Measurements from ENCODE around the gene CFAP52.
"Not testable (repeated sequence)": the region's sequence is repeated elsewhere in the genome, so short reads cannot be mapped to it uniquely, and the experiment has no call there.

Gene CFAP52, protein sequence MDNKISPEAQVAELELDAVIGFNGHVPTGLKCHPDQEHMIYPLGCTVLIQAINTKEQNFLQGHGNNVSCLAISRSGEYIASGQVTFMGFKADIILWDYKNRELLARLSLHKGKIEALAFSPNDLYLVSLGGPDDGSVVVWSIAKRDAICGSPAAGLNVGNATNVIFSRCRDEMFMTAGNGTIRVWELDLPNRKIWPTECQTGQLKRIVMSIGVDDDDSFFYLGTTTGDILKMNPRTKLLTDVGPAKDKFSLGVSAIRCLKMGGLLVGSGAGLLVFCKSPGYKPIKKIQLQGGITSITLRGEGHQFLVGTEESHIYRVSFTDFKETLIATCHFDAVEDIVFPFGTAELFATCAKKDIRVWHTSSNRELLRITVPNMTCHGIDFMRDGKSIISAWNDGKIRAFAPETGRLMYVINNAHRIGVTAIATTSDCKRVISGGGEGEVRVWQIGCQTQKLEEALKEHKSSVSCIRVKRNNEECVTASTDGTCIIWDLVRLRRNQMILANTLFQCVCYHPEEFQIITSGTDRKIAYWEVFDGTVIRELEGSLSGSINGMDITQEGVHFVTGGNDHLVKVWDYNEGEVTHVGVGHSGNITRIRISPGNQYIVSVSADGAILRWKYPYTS

DNA sequence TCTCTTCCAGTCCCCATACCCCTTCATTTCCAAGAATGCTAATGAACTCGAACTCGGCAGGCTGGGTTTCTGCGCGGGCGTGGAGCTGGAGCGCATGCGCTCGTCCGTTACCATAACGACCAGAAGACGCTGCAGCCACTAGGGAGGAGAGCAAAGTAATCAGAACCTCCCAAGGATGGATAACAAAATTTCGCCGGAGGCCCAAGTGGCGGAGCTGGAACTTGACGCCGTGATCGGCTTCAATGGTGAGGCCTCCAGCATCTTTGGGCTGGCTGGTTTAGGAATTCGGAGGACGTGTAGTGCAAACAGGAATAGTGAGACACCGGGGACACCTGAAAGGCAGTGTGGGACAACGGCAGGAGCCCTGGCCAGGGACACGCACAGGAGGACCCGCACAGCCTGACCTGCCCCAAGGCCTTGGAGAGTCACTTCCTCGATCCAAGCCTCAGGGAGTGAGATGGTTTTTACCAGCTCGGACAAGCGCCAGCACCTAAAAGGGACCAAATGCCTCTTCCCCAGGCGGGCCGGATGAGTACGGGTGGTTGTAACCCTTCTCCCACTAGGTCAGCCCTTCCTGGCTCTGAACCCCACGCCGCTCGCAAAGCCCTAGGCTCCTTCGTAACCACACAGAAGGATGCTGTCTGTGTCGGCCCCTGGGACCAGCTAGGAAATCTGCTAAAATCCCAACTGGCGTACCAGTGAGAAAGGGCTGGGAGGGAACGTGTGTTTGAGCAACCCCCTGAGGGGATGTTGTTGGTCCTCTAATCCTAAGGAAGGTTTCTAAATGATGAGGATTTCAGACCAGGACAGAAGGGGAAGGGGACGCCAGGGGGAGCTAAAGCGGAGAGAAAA, at the start of gene CFAP52:
TSS of gene CFAP52 (plus strand) at position 122 of the 852 bp plus-strand sequence. CDS start at position 176, 54 bp downstream.
- peak; percentile 56 for DNase-seq (ENCODE audit: low read depth, low spot score)

DNA sequence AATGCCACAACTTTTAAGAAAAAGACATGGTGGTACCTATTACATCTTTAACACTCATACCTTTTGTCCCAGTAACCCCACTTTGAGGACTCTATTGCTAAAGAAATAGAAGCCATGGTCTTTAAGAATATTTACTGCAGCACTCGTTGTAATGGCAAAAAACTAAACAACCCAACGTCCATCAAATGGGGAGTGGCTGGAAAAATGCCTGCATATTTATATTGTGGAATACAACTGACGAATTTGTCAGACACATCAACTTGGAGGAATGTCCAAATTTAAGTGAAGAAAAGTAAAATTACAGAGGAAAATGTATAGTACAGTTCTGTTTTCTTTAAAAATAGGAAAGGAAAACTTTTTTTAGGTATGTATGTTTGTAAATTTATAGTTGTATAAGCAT, 48.7 kb upstream of the CFAP52 start:
- no peak for DNase-seq (ENCODE audit: low read depth, low spot score)

DNA sequence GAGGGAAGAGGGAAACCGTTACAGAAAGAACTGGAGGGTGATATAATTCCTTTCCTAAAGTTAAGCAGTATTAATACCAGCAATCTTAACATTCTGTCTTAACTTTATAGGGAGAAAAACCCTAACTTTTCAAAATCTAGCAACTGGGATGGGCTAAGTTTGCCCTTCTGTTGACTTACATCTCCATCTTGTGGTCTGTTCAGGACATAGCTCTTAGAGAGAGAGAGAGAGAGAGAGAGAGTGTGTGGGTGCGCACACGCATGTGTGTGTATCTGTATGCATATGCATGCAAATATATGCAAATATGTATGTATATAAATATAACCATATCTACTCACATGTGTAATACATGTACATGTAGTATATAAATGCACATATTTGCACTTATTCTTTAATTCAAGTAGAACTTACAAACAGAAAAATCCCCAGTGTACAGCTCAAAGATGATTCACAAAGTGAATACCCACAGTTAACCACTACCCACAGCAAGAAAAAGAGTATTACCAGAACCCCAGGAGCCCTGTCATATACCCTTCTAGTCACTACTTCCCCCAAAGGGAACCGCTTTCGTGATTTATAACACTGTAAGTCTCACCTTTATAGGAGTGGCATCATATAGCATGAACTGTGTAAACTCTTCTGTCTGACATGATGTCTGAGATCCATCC, 47.3 kb upstream of the CFAP52 start:
- peak; percentile 18 for DNase-seq (ENCODE audit: low read depth, low spot score)

DNA sequence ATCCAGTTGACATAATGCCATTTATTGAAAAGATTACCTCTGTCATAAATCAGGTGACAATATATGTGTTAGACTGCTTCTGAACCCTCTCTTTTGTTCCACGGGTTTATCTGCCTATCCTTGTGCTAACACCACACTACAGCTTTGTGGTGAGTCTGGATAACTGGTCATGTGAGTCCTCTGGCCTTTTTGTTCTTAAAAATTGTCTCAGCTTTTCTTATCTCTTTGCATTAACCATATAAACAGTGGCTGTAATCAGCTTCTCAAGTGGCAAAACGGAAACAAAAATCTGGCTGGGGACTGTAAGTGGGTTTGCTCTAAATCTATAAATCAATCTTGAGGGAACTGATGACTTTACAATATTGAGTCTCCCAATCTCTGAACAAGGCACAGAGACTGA, 45.4 kb upstream of the CFAP52 start:
- no peak for DNase-seq (ENCODE audit: low read depth, low spot score)

DNA sequence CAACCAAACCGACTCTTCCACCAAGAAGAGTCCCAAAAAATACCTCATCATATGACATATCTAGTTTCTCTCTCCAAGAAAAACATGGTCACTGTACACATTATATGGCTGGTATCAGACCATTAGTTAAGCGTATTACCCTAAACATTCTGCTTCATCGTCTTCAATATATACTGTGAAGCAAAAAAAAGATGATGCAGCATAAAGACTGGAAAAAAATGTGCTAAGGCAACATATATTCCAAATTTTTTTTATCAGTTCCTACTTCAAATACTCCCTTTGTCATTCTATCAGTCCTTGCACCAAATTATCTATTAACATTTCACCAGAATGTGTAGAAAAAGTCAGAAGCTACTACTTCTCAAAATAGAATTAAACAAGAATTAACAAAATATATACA, 43.7 kb upstream of the CFAP52 start:
- no peak for DNase-seq (ENCODE audit: low read depth, low spot score)

DNA sequence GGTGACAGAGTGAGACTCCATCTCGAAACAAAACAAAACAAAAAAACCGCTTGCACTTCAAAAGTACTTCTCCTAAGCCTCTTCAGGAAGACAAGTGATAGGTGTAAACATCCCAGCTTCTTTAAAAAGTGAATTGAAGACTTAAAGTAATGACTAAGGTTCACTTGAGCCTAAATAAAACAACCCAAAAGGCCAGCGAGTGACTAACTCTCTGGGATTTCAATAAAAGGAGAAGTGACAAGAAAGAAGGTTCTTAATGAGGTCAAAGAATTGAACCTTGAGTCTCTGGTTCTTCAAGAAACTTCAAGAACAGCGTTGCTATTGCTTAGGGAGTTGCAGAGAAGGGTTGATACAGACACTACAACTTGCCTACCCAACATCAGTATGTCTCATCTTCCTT, 43.0 kb upstream of the CFAP52 start:
- DNase-seq (ENCODE audit: low read depth, low spot score), result no peak

DNA sequence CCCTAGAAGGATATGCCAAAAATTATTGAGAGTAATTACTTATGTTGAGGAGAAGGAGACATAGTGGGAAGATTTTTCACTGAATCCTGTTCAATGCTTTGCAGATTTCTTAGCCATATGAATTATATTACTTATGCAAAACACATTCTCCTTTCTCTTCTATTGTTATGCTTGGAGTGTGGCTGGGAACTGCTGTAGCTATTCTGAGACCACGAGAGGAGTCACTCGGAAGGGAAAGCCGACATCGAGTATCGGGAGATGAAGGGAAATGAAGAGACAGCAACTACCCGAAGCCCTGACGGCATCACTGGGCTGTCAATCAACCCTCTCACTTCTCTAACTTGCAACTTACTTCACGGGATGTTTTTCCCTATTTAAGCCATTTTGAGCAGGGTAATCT, 40.4 kb upstream of the CFAP52 start:
- DNase-seq (ENCODE audit: low read depth, low spot score), result no peak

DNA sequence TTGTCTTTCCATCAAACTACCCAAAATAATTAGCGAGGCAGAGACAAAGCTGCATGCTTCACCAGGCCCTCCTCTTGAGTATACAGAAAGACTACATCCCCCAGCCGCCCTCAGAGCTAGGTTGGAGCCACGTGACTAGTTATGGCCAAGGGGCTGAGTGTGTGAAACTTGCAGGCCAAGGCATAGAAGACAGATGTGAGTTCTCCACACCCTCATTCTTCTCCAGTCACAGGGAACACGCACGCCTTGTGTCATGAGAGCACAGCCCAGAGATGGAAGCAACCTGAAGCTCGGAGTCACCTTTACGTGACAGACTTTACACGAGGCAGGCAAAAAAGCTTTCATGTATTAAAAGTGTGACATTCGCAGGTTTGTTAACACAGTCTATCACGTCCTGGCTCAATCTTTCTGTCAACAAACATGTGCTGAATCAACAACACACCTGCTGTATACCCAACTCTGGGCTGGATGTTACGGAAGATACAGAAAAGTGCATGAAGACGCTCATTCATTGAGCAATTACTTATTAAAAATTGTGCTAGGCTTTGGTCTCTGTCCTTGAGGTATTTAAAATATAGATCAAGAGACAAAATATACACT, 39.2 kb upstream of the CFAP52 start:
- DNase-seq (ENCODE audit: low read depth, low spot score), result no peak

DNA sequence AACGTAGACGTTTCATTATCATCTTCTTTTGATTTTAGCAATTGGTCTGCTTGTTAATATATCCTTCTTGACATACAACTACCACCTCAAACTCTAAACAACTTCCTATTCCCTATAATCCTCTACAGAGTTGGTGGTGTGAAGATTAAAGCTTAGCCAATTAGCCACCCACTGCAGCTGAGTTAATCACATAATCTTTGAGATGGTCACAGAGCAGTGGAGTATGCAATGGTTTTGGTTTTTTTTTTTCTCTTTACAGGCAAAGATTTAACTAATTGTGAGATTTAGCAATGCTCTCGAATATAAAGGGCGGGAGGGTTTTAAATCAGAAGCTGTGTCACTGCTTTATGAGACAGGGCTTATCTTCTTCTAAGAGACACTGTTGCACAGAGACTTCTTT, 37.8 kb upstream of the CFAP52 start:
- DNase-seq (ENCODE audit: low read depth, low spot score), result no peak

DNA sequence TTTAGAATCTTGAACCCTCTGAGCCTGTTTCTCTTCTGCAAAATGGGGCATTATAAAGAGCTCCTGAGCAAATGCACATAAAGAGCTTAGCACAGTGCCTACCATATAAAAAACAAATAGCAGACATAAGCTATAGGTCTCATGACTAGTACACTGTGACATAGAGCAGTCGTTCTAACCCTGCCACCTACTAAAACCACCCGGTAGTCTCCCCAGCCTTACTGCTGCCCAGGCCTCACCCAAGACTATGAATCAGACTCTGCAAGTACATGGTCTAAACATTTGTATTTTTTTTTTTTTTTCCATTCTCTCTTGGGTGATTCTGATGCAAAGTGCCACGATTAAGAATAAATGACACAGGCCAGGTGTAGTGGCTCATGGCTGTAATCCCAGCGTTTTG, 34.7 kb upstream of the CFAP52 start:
- no peak for DNase-seq (ENCODE audit: low read depth, low spot score)

DNA sequence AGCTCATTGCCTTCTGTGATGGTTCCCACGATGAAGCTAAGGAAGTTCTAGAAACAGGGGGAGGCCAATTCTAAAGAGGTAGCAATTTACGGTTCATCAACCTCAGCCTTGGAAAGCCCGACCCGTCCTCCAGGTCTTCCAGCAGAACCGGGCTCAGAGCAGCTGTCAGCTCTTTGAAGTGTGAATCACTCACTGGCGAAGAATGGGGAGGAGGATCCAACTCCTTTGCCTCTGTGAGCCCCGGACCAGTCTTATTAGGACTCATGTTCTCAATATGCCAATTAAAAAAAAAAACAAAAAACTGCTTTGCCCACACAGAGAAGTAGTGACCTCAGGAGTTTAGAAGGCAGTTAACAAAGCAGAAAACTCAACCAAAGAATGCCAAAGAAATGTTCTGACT, 32.2 kb upstream of the CFAP52 start:
- DNase-seq (ENCODE audit: low read depth, low spot score), result no peak

DNA sequence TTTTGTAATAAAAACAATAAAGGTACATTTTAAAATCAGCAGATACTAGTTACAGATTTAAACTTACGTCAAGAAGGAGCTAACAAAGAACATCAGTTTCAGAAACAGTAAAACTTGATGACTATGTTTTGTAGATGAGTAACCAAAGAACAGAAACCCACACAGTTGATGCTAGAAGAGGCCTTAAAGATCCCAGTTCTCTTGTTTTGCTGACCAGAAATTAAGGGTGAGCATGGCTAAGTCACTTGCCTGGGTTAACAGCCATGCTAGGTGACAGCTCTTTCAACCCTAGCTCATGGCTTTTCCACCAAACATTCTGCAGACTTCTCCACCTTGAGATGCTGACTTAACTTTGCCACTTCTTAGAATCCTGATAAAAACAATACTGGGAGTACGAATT, 27.2 kb upstream of the CFAP52 start:
- DNase-seq (ENCODE audit: low read depth, low spot score), result no peak

DNA sequence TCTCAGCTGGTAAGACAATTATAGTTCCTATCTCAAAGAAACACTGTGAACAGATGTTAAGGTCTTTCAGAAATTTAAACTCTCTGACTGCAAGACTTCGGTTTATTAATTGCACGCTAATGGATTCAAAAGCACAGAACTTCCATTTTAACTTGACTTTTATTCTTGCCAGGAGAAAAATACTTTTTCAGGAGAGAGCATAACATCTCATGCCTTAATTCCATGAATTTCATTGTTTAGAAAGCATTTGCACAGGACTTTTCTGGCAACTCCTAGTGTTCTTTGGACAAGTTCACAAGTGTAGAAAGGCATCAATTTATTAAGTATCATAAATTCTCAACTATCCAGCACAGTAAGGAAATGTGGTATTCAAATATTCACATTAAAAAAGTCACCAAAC, 23.3 kb upstream of the CFAP52 start:
- no peak for DNase-seq (ENCODE audit: low read depth, low spot score)

DNA sequence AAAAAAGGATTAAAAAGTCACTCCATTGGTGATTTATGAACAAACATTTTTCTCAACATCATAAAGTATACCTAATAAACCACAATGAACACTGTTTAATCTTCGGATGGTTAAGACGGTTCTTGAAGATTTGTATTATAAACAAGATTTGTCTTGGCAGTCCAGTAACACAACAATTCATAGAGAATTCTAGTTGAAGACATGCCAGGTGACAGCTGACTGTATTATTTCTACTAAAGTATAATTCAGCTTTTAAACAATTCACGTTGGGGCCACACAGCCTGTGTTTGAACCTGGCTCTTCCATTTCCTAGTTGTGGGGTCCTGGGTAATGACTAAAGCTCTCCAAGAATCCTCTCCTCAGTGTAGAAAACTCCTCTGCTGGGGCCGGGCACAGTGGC, 22.8 kb upstream of the CFAP52 start:
- no peak for DNase-seq (ENCODE audit: low read depth, low spot score)

DNA sequence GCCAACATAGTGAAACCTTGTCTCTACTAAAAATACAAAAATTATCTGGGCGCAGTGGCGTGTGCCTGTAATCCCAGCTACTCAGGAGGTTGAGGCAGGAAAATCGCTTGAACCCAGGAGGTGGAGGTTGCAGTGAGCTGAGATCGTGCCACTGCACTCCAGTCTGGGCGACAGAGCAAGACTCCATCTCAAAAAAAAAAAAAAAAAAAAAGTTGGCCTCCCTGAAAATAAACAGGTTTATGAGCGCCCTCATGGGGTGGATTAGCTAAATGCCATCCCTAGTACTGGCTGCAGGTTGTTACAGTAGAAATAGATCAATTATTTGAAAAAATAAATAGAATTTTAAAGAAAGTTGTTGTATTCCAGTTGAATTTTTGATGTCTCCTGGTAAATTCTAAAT, 21.7 kb upstream of the CFAP52 start:
- DNase-seq (ENCODE audit: low read depth, low spot score), result not testable (repeated sequence)

DNA sequence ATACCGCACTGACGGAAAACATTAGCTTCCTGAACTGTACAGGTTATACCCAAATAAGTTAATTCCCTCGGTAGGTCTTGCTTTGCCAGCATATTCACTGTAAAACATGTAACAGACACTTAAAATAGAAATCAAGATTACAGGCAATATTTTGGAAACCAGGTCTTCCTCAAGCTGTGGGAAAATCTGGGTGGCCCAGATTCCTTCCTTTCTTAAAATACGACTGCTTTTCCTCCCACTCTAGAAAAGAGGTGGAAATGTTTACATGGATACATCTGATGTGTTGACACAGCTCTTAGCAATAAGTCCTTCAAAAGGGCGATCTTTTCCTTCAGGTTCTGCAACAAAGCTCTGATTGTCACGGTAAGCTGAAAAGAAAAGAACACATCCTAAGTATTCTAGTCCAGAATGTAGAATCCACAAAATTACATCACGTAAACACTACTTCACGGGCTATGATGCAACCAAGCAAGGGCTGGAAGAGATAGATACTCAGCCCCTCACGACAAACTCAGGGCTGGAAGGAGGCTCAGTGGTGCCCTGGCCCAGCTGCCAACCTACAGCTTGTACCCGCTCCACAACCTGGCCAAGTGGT, 19.2 kb upstream of the CFAP52 start:
- DNase-seq (ENCODE audit: low read depth, low spot score), result no peak

DNA sequence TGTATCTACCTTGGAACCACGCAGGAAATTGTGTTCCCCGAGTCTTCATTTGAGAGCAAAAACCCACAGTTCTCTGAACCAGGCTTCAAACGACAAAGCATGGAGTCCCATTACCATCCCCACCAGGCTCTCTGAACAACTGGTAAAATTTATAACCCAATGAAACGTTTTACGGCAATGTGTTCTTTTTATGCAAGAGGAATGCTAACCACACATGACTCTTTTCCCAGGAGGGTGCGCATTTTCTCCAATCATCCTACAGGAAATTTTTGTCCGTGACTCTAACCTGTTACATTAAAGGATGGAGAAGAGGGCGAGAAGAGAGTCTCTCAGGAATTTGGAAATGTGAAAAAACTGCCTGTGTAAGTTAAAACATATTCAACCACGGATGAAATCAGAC, 18.6 kb upstream of the CFAP52 start:
- no peak for DNase-seq (ENCODE audit: low read depth, low spot score)

DNA sequence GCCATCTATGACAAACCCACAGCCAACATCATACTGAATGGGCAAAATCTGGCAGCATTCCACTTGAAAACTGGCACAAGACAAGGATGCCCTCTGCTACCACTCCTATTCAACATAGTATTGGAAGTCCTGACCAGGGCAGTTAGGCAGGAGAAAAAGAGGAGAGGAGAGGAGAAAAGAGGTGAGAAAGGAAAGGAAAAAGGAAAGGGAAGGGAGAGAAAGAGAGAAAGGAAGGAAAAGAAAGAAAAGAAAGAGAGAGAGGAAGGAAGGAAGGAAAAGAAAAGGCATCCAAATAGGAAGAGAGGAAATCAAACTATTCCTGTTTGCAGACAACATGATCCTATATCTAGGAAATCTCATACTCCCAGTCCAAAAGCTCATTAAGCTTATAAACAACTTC, 12.3 kb upstream of the CFAP52 start:
- no peak for DNase-seq (ENCODE audit: low read depth, low spot score)

DNA sequence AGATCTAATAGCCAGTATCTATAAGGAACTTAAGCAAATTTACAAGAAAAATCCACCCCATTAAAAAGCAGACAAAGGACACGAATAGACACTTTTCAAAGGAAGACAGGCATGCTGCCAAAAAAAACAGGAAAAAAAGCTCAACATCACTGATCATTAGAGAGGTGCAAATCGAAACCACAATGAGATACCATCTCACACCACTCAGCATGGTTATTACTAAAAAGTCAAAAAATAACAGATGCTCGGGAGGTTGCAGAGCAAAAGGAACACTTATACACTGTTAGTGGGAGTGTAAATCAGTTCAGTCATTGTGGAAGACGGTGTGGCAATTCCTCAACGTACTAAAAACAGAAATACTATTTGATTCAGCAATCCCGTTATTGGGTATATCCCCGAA, 10.4 kb upstream of the CFAP52 start:
- DNase-seq (ENCODE audit: low read depth, low spot score), result no peak

DNA sequence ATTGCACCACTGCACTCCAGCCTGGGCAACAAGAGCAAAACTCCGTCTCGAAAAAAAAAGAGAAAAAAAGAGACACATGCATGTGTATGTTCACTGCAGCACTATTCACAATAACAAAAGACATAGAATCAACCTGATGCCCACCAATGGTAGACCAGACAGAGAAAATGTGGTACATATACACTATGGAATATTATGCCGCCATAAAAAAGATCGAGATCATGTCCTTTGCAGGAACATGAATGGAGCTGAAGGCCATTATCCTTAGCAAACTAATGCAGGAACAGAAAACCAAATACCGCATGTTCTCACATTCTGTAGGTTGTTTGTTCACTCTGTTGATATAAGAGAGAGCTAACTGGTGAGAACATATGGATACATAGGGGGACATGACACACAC, 9.7 kb upstream of the CFAP52 start:
- not testable (repeated sequence) for DNase-seq (ENCODE audit: low read depth, low spot score)

DNA sequence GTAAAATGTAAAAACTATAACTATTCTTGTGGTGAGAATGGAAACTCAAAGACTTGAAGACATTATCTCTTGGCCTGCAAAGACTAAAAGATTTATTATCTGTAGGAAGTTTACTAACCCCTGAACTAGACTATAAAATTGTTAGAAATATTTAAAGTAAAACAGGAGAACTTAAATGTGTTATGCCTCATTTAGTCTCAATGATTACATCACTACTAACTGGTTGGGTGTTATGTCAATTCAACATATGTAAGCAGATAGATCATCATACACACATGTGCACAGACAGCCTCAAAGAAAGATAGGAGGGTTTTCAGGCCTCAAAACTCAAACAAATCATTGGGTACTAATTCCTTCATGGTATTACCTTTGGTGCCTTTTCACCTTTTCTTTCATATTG, 8.4 kb upstream of the CFAP52 start:
- DNase-seq (ENCODE audit: low read depth, low spot score), result no peak

Data from smooth muscle cell of the brain vasculature (primary cell).